ENCODE results near the gene SLC6A12.
"Not testable (repeated sequence)": the region's sequence is repeated elsewhere in the genome, so short reads cannot be mapped to it uniquely, and the experiment has no call there.

The SLC6A12 gene

GRCh38 chr12:236445-236844 is 22.5 kb upstream of the SLC6A12 start:
- Histone ChIP-seq H3K27me3 (ENCODE audit: control insufficient read depth in 2 of 2, insufficient read depth in 2 of 2, low read length in 2 of 2) (peaks cover 0 to 4% of the 10 kb centered on the region in 2 donors), H3K4me3 (ENCODE audit: low read length in 2 of 2) (no peak overlapping the region), H3K36me3 (ENCODE audit: control insufficient read depth in 2 of 2, insufficient read depth in 2 of 2, low read length in 2 of 2) (no peaks in the 10 kb centered on the region), H3K27ac (ENCODE audit: low read depth in 2 of 2, low read length in 2 of 2) (no peak overlapping the region), H3K9ac (ENCODE audit: low read depth in 1 of 2, low read length in 2 of 2) (no peak overlapping the region), H3K9me3 (ENCODE audit: control insufficient read depth in 2 of 2, low read length in 2 of 2) (no peaks in the 10 kb centered on the region), H3K4me1 (ENCODE audit: control insufficient read depth in 2 of 2, insufficient read depth in 2 of 2, low read length in 2 of 2) (no peaks in the 10 kb centered on the region)

- H3K4me3 ChIP-seq (ENCODE audit: low read length in 2 of 2); H3K27me3 ChIP-seq (ENCODE audit: control insufficient read depth in 2 of 2, insufficient read depth in 2 of 2, low read length in 2 of 2); H3K4me1 ChIP-seq (ENCODE audit: control insufficient read depth in 2 of 2, insufficient read depth in 2 of 2, low read length in 2 of 2); H3K9ac ChIP-seq (ENCODE audit: low read depth in 1 of 2, low read length in 2 of 2); H3K27ac ChIP-seq (ENCODE audit: low read depth in 2 of 2, low read length in 2 of 2); H3K9me3 ChIP-seq (ENCODE audit: control insufficient read depth in 2 of 2, low read length in 2 of 2); H3K36me3 ChIP-seq (ENCODE audit: control insufficient read depth in 2 of 2, insufficient read depth in 2 of 2, low read length in 2 of 2): not testable (repeated sequence)
Observed at GRCh38 chr12:235967-236366, 22.0 kb upstream of the SLC6A12 start.

- no peak overlapping the region for H3K4me3 ChIP-seq (ENCODE audit: low read length in 2 of 2)
- no peaks in the 10 kb centered on the region for H3K9me3 ChIP-seq (ENCODE audit: control insufficient read depth in 2 of 2, low read length in 2 of 2)
- peaks cover under 1 to 4% of the 10 kb centered on the region in 2 donors for H3K27me3 ChIP-seq (ENCODE audit: control insufficient read depth in 2 of 2, insufficient read depth in 2 of 2, low read length in 2 of 2)
- H3K36me3 ChIP-seq (ENCODE audit: control insufficient read depth in 2 of 2, insufficient read depth in 2 of 2, low read length in 2 of 2), result no peaks in the 10 kb centered on the region
- no peak overlapping the region for H3K27ac ChIP-seq (ENCODE audit: low read depth in 2 of 2, low read length in 2 of 2)
- no peak overlapping the region for H3K9ac ChIP-seq (ENCODE audit: low read depth in 1 of 2, low read length in 2 of 2)
- H3K4me1 ChIP-seq (ENCODE audit: control insufficient read depth in 2 of 2, insufficient read depth in 2 of 2, low read length in 2 of 2), result no peaks in the 10 kb centered on the region
Observed at GRCh38 chr12:234891-235415, 21.0 kb upstream of the SLC6A12 start.

GRCh38 chr12:234019-234418 is 20.1 kb upstream of the SLC6A12 start:
- Histone ChIP-seq H3K27ac (ENCODE audit: low read depth in 2 of 2, low read length in 2 of 2) (no peak overlapping the region), H3K9me3 (ENCODE audit: control insufficient read depth in 2 of 2, low read length in 2 of 2) (no peaks in the 10 kb centered on the region), H3K27me3 (ENCODE audit: control insufficient read depth in 2 of 2, insufficient read depth in 2 of 2, low read length in 2 of 2) (peaks cover 4% of the 10 kb centered on the region in 2 donors), H3K36me3 (ENCODE audit: control insufficient read depth in 2 of 2, insufficient read depth in 2 of 2, low read length in 2 of 2) (no peaks in the 10 kb centered on the region), H3K4me3 (ENCODE audit: low read length in 2 of 2) (no peak overlapping the region), H3K9ac (ENCODE audit: low read depth in 1 of 2, low read length in 2 of 2) (no peak overlapping the region), H3K4me1 (ENCODE audit: control insufficient read depth in 2 of 2, insufficient read depth in 2 of 2, low read length in 2 of 2) (no peaks in the 10 kb centered on the region)

GRCh38 chr12:233615-233968 is 19.6 kb upstream of the SLC6A12 start:
- Histone ChIP-seq H3K36me3 (ENCODE audit: control insufficient read depth in 2 of 2, insufficient read depth in 2 of 2, low read length in 2 of 2) (no peaks in the 10 kb centered on the region), H3K9me3 (ENCODE audit: control insufficient read depth in 2 of 2, low read length in 2 of 2) (no peaks in the 10 kb centered on the region), H3K27ac (ENCODE audit: low read depth in 2 of 2, low read length in 2 of 2) (no peak overlapping the region), H3K4me1 (ENCODE audit: control insufficient read depth in 2 of 2, insufficient read depth in 2 of 2, low read length in 2 of 2) (no peaks in the 10 kb centered on the region), H3K9ac (ENCODE audit: low read depth in 1 of 2, low read length in 2 of 2) (no peak overlapping the region), H3K4me3 (ENCODE audit: low read length in 2 of 2) (no peak overlapping the region), H3K27me3 (ENCODE audit: control insufficient read depth in 2 of 2, insufficient read depth in 2 of 2, low read length in 2 of 2) (peaks cover 4% of the 10 kb centered on the region in 2 donors)

GRCh38 chr12:232731-233614 is 19.0 kb upstream of the SLC6A12 start:
- peaks cover 4% of the 10 kb centered on the region in 2 donors for H3K27me3 ChIP-seq (ENCODE audit: control insufficient read depth in 2 of 2, insufficient read depth in 2 of 2, low read length in 2 of 2)
- no peak overlapping the region for H3K27ac ChIP-seq (ENCODE audit: low read depth in 2 of 2, low read length in 2 of 2)
- H3K9me3 ChIP-seq (ENCODE audit: control insufficient read depth in 2 of 2, low read length in 2 of 2), result no peaks in the 10 kb centered on the region
- H3K9ac ChIP-seq (ENCODE audit: low read depth in 1 of 2, low read length in 2 of 2), result no peak overlapping the region
- H3K36me3 ChIP-seq (ENCODE audit: control insufficient read depth in 2 of 2, insufficient read depth in 2 of 2, low read length in 2 of 2), result no peaks in the 10 kb centered on the region
- H3K4me1 ChIP-seq (ENCODE audit: control insufficient read depth in 2 of 2, insufficient read depth in 2 of 2, low read length in 2 of 2), result no peaks in the 10 kb centered on the region
- H3K4me3 ChIP-seq (ENCODE audit: low read length in 2 of 2), result no peak overlapping the region

GRCh38 chr12:230925-231671 is 17.1 kb upstream of the SLC6A12 start:
- H3K4me3 ChIP-seq (ENCODE audit: low read length in 2 of 2), result no peak overlapping the region
- H3K9me3 ChIP-seq (ENCODE audit: control insufficient read depth in 2 of 2, low read length in 2 of 2), result no peaks in the 10 kb centered on the region
- H3K4me1 ChIP-seq (ENCODE audit: control insufficient read depth in 2 of 2, insufficient read depth in 2 of 2, low read length in 2 of 2), result no peaks in the 10 kb centered on the region
- peaks cover 4% of the 10 kb centered on the region in 2 donors for H3K27me3 ChIP-seq (ENCODE audit: control insufficient read depth in 2 of 2, insufficient read depth in 2 of 2, low read length in 2 of 2)
- no peak overlapping the region for H3K9ac ChIP-seq (ENCODE audit: low read depth in 1 of 2, low read length in 2 of 2)
- H3K27ac ChIP-seq (ENCODE audit: low read depth in 2 of 2, low read length in 2 of 2), result no peak overlapping the region
- no peaks in the 10 kb centered on the region for H3K36me3 ChIP-seq (ENCODE audit: control insufficient read depth in 2 of 2, insufficient read depth in 2 of 2, low read length in 2 of 2)

- H3K9ac ChIP-seq (ENCODE audit: low read depth in 1 of 2, low read length in 2 of 2), result no peak overlapping the region
- H3K27me3 ChIP-seq (ENCODE audit: control insufficient read depth in 2 of 2, insufficient read depth in 2 of 2, low read length in 2 of 2), result peaks cover 4% of the 10 kb centered on the region in 2 donors
- no peak overlapping the region for H3K27ac ChIP-seq (ENCODE audit: low read depth in 2 of 2, low read length in 2 of 2)
- H3K36me3 ChIP-seq (ENCODE audit: control insufficient read depth in 2 of 2, insufficient read depth in 2 of 2, low read length in 2 of 2), result no peaks in the 10 kb centered on the region
- no peaks in the 10 kb centered on the region for H3K9me3 ChIP-seq (ENCODE audit: control insufficient read depth in 2 of 2, low read length in 2 of 2)
- no peaks in the 10 kb centered on the region for H3K4me1 ChIP-seq (ENCODE audit: control insufficient read depth in 2 of 2, insufficient read depth in 2 of 2, low read length in 2 of 2)
- no peak overlapping the region for H3K4me3 ChIP-seq (ENCODE audit: low read length in 2 of 2)
Observed at GRCh38 chr12:229441-230191, 15.7 kb upstream of the SLC6A12 start.

- H3K27me3 ChIP-seq (ENCODE audit: control insufficient read depth in 2 of 2, insufficient read depth in 2 of 2, low read length in 2 of 2), result peaks cover 4 to 7% of the 10 kb centered on the region in 2 donors
- no peak overlapping the region for H3K9ac ChIP-seq (ENCODE audit: low read depth in 1 of 2, low read length in 2 of 2)
- no peak overlapping the region for H3K4me3 ChIP-seq (ENCODE audit: low read length in 2 of 2)
- no peaks in the 10 kb centered on the region for H3K36me3 ChIP-seq (ENCODE audit: control insufficient read depth in 2 of 2, insufficient read depth in 2 of 2, low read length in 2 of 2)
- H3K4me1 ChIP-seq (ENCODE audit: control insufficient read depth in 2 of 2, insufficient read depth in 2 of 2, low read length in 2 of 2), result no peaks in the 10 kb centered on the region
- no peaks in the 10 kb centered on the region for H3K9me3 ChIP-seq (ENCODE audit: control insufficient read depth in 2 of 2, low read length in 2 of 2)
- H3K27ac ChIP-seq (ENCODE audit: low read depth in 2 of 2, low read length in 2 of 2), result no peak overlapping the region
Observed at GRCh38 chr12:228846-229200, 14.9 kb upstream of the SLC6A12 start.

Data from mucosa of rectum (tissue), 2 donors.